ENCODE results near the gene TAS2R3. TPM values are rescaled to one million over a fixed set of nuclear protein-coding genes. Genes with fewer than 3 reads are reported as not detected.

Gene TAS2R3
- total RNA-seq, 3 donors from 2014 or later (not counting 1 experiment from before 2014, with no cell fraction given): 0.79 TPM; not detected in 2

- no peaks in the 10 kb centered on the region for H3K36me3 Mint-ChIP-seq
These were observed 47.9 kb upstream of the TAS2R3 start for GRCh38 chr7:141715794-141716689.

GRCh38 chr7:141717450-141717849 lies 46.4 kb upstream of the TAS2R3 start:
- Mint-ChIP-seq H3K4me1 (no peaks in the 10 kb centered on the region), H3K27me3 (ENCODE audit: low read depth in 2 of 2) (no peaks in the 10 kb centered on the region), H3K27ac (no peak overlapping the region), H3K4me3 (no peak overlapping the region), H3K9me3 (no peaks in the 10 kb centered on the region), H3K36me3 (no peaks in the 10 kb centered on the region)
- TF ChIP-seq CTCF (IDR thresholded peaks at IDR 0.05): no peak
- Histone ChIP-seq H3K36me3 (ENCODE audit: control insufficient read depth, insufficient read depth, low read length) (no peaks in the 10 kb centered on the region), H3K4me1 (ENCODE audit: control insufficient read depth, insufficient read depth, low read length) (no peaks in the 10 kb centered on the region), H3K4me3 (ENCODE audit: low read length) (no peak overlapping the region), H3K27ac (ENCODE audit: low read length) (no peak overlapping the region), H3K27me3 (ENCODE audit: control insufficient read depth, insufficient read depth, low read length) (no peaks in the 10 kb centered on the region), H3K9me3 (ENCODE audit: control insufficient read depth, insufficient read depth, low read length) (no peaks in the 10 kb centered on the region)
- DNase-seq (no peak), ATAC-seq (no peak)
- intact Hi-C loops (cut with micrococcal nuclease): no loop called here
- WGBS (ENCODE audit: insufficient coverage): 100% methylated on average over 1 of the region's 1 CpG

More at GRCh38 chr7:141715794-141716689, 47.9 kb upstream of the TAS2R3 start:
- Histone ChIP-seq H3K4me3 (ENCODE audit: low read length) (no peak overlapping the region), H3K9me3 (ENCODE audit: control insufficient read depth, insufficient read depth, low read length) (no peaks in the 10 kb centered on the region), H3K36me3 (ENCODE audit: control insufficient read depth, insufficient read depth, low read length) (no peaks in the 10 kb centered on the region), H3K4me1 (ENCODE audit: control insufficient read depth, insufficient read depth, low read length) (no peaks in the 10 kb centered on the region), H3K27me3 (ENCODE audit: control insufficient read depth, insufficient read depth, low read length) (no peaks in the 10 kb centered on the region), H3K27ac (ENCODE audit: low read length) (no peak overlapping the region)
- intact Hi-C loops (cut with micrococcal nuclease): no loop called here
- Mint-ChIP-seq H3K27ac (no peak overlapping the region), H3K9me3 (no peaks in the 10 kb centered on the region), H3K4me3 (no peak overlapping the region), H3K27me3 (ENCODE audit: low read depth in 2 of 2) (no peaks in the 10 kb centered on the region), H3K4me1 (peaks cover 9 to 11% of the 10 kb centered on the region in 2 donors)
- ATAC-seq: no peak
- 93% methylated on average over 4 of the region's 6 CpGs for WGBS (ENCODE audit: insufficient coverage)
- no peak for TF ChIP-seq CTCF (IDR thresholded peaks at IDR 0.05)
- no peak for DNase-seq

GRCh38 chr7:141722529-141722928 lies 41.4 kb upstream of the TAS2R3 start:
- no peak for ATAC-seq
- H3K27ac ChIP-seq (ENCODE audit: low read length): no peak overlapping the region
- Mint-ChIP-seq H3K36me3 (no peaks in the 10 kb centered on the region), H3K27ac (no peak overlapping the region), H3K4me3 (no peak overlapping the region), H3K4me1 (no peaks in the 10 kb centered on the region), H3K27me3 (ENCODE audit: low read depth in 2 of 2) (no peaks in the 10 kb centered on the region), H3K9me3 (no peaks in the 10 kb centered on the region)
- no peaks in the 10 kb centered on the region for H3K4me1 ChIP-seq (ENCODE audit: control insufficient read depth, insufficient read depth, low read length)
- 100% methylated on average over 1 of the region's 2 CpGs for WGBS (ENCODE audit: insufficient coverage)
- intact Hi-C loops (cut with micrococcal nuclease): no loop called here
- H3K9me3 ChIP-seq (ENCODE audit: control insufficient read depth, insufficient read depth, low read length): no peaks in the 10 kb centered on the region
- H3K4me3 ChIP-seq (ENCODE audit: low read length): no peak overlapping the region
- no peaks in the 10 kb centered on the region for H3K36me3 ChIP-seq (ENCODE audit: control insufficient read depth, insufficient read depth, low read length)
- DNase-seq: no peak
- TF ChIP-seq CTCF (IDR thresholded peaks at IDR 0.05): no peak
- no peaks in the 10 kb centered on the region for H3K27me3 ChIP-seq (ENCODE audit: control insufficient read depth, insufficient read depth, low read length)

Data from natural killer cell (primary cell).